Naive B cell (primary cell): Measurements from ENCODE around the gene PDGFC. TPM values are rescaled to one million over a fixed set of nuclear protein-coding genes. Genes with fewer than 3 reads are reported as not detected.

ENCODE experiments used
- ATAC-seq, 2 donors: fragments of 150-1000 bp; cut with Tn5 transposase; 2 replicates each; pipeline ENCODE4 v1.10.0; 2021; ENCODE audit warnings: low read depth in 2 of 2, mild to moderate bottlenecking in 2 of 2, moderate library complexity in 2 of 2
- DNase-seq: peaks from one replicate; pipeline ENCODE4 v3.0.0; 2022
- H3K27ac Mint-ChIP-seq, 6 donors: one replicate each; pipeline ENCODE4 v1.8.0; 2020 to 2022; ENCODE audit warnings: mild to moderate bottlenecking in 6 of 6, mixed read lengths in 6 of 6, moderate library complexity in 5 of 6, inconsistent platforms in 2 of 6
- H3K27me3 Mint-ChIP-seq, 3 donors: one replicate each; pipeline ENCODE4 v1.8.0; 2021 to 2022; ENCODE audit warnings: mixed read lengths in 3 of 3, mild to moderate bottlenecking in 1 of 3
- H3K36me3 Mint-ChIP-seq, 2 donors: one replicate each; pipeline ENCODE4 v1.8.0; 2020 to 2022; ENCODE audit warnings: mixed read lengths in 2 of 2, inconsistent platforms in 1 of 2, mild to moderate bottlenecking in 1 of 2
- H3K4me1 Mint-ChIP-seq, 3 donors: one replicate each; pipeline ENCODE4 v1.8.0; 2020 to 2022; ENCODE audit warnings: mixed read lengths in 3 of 3, inconsistent platforms in 1 of 3, mild to moderate bottlenecking in 1 of 3, moderate library complexity in 1 of 3
- H3K4me3 Mint-ChIP-seq, 8 donors: one replicate each; pipeline ENCODE4 v1.8.0; 2020 to 2022; ENCODE audit warnings: mild to moderate bottlenecking in 8 of 8, mixed read lengths in 8 of 8, moderate library complexity in 8 of 8, inconsistent platforms in 2 of 8
- H3K9me3 Mint-ChIP-seq, 7 donors: one replicate each; pipeline ENCODE4 v1.8.0; 2020 to 2022; ENCODE audit warnings: mixed read lengths in 7 of 7, mild to moderate bottlenecking in 5 of 7, inconsistent platforms in 2 of 7, moderate library complexity in 1 of 7
- polyA plus RNA-seq, 6 donors: library from polyadenylated mRNA; unstranded; fragments of 300-500 nt; fragmentation: Illumina TruSeq; gene quantifications; one replicate each; pipeline ENCODE4 v1.2.3, GENCODE V29; 2021; ENCODE audit warnings: low read depth in 6 of 6

PDGFC gene
- polyA plus RNA-seq, 6 donors from 2014 or later, result 0.17 to 0.45 TPM; not detected in 4

DNA sequence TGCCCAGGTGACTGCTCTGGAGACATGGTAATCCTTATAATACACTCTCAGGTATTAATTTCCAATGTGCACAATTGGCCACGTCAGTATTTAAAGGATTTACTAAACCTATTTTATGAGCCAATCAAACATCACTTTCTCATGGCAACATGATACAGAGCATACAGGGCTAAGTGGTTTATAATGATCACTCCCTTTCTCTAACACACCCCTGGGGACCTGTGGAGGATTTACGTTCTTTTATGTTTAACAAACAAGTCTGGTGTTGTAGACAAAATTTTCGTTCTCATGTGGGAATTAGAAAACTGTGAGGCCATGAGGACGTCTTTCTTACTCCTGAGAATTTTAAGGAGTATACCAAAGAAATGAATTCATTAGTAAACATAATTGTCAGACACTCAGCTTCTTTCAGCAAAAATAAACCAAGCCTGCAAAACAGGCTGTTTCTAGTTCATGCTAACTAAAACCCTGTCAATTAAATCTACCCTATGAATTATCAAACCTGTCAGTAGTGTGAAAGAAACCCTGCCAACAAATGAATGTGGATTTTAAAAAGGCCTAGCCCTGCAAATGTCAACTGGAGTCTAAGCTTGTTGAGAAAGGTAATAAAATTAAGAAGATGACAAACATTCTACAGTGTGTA is 155.8 kb downstream of the PDGFC start:
- DNase-seq, result no peak
- Mint-ChIP-seq H3K27me3 (no peaks in the 10 kb centered on the region), H3K4me1 (no peaks in the 10 kb centered on the region), H3K9me3 (peaks cover 0 to 3% (median 0%) of the 10 kb centered on the region in 7 donors), H3K27ac (no peak overlapping the region), H3K4me3 (no peak overlapping the region), H3K36me3 (no peaks in the 10 kb centered on the region)
- ATAC-seq, result no peak

- H3K9me3 Mint-ChIP-seq, result peaks cover 0 to 3% (median 0%) of the 10 kb centered on the region in 7 donors
- no peak overlapping the region for H3K27ac Mint-ChIP-seq
- ATAC-seq, result no peak
- no peaks in the 10 kb centered on the region for H3K4me1 Mint-ChIP-seq
- no peaks in the 10 kb centered on the region for H3K27me3 Mint-ChIP-seq
- H3K36me3 Mint-ChIP-seq, result no peaks in the 10 kb centered on the region
- DNase-seq, result no peak
- no peak overlapping the region for H3K4me3 Mint-ChIP-seq
Measured at GRCh38 chr4:156811963-156812362, 159.6 kb downstream of the PDGFC start.

DNA sequence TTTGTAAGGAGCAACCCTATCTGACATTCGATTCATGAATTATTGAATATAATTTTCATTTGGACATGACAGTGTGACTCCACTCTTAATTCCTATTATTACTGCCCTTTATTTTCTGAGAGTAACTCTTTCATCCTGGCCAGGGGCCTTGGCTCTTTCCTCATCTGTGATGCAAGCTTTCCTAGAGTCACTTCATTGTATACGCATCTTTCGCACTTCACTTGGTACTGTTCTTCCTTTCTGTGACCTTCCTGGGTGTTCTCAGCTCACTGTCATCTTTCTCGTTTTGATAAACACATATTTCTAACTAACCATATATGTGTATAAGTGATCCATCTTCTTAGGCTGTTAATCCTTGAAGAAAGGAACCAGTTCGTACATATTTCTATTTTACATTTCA is 160.3 kb downstream of the PDGFC start:
- Mint-ChIP-seq H3K27me3 (no peaks in the 10 kb centered on the region), H3K36me3 (no peaks in the 10 kb centered on the region), H3K4me3 (no peak overlapping the region), H3K9me3 (peaks cover 0 to 3% (median 0%) of the 10 kb centered on the region in 7 donors), H3K4me1 (no peaks in the 10 kb centered on the region), H3K27ac (no peak overlapping the region)
- DNase-seq, result no peak
- no peak for ATAC-seq

DNA sequence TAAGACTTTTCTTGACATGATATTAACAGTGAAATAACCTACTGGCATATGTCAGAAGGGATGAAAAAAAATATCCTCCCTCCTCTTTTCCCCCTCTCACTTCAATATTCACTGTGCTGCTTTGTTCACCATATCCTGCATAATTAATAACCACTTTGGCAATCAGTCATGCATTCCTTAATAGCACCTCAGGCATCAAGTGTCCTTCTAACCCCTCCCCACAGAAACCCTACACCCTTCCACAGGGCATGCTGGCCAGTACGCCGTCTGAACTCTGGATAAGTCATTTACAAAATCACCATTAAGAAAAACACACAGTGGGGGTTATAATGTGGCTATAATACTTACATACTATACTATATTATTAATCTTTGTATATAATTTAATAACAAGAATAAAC is 165.9 kb downstream of the PDGFC start:
- no peaks in the 10 kb centered on the region for H3K27me3 Mint-ChIP-seq
- no peak overlapping the region for H3K4me3 Mint-ChIP-seq
- no peak for ATAC-seq

DNA sequence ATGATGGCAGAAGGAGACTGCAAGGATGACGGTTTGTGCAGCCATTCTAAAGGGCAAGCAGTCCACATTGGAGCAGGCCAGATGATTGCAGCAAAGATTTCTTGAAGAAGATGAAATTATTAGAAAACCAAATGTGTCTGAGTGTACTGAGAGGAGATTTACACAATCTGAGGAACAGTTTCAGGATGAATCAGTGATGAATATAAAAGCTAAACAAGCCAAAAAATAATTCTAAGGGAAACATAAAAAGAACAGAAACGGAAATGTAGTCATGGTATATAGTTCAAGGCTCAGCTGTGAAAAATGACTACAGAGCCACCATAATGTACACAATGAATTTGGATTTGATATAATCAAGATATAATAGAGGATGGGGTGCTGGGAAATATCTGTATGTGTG is 168.5 kb downstream of the PDGFC start:
- Mint-ChIP-seq H3K4me1 (no peaks in the 10 kb centered on the region), H3K36me3 (no peaks in the 10 kb centered on the region), H3K4me3 (no peak overlapping the region), H3K27me3 (no peaks in the 10 kb centered on the region), H3K27ac (no peak overlapping the region), H3K9me3 (no peaks in the 10 kb centered on the region)
- no peak for ATAC-seq
- no peak for DNase-seq

More for the DNA sequence above, 165.9 kb downstream of the PDGFC start:
- H3K4me1 Mint-ChIP-seq, result no peaks in the 10 kb centered on the region
- no peaks in the 10 kb centered on the region for H3K36me3 Mint-ChIP-seq
- no peak overlapping the region for H3K27ac Mint-ChIP-seq
- DNase-seq, result no peak
- H3K9me3 Mint-ChIP-seq, result no peaks in the 10 kb centered on the region

DNA sequence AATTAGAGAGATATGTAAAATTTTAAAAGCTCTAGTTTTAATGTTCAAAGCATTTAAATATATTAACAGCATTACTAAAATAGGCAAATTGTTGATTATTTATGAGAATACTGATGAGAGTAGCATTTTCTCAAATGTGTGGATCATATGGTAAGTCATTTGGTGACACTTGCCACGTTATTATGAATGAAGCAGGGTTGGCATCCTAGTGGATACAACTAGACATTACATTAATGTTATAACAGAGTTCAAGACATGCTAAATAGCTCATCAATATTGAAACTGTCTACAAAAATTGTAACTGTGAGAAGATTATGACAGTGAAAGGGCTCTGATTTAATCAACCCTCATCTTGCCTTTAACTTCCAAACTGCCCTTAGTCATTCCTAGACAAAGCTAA is 171.1 kb downstream of the PDGFC start:
- Mint-ChIP-seq H3K4me1 (no peaks in the 10 kb centered on the region), H3K27me3 (no peaks in the 10 kb centered on the region), H3K9me3 (no peaks in the 10 kb centered on the region), H3K36me3 (no peaks in the 10 kb centered on the region), H3K4me3 (no peak overlapping the region), H3K27ac (no peak overlapping the region)
- DNase-seq (no peak), ATAC-seq (no peak)

DNA sequence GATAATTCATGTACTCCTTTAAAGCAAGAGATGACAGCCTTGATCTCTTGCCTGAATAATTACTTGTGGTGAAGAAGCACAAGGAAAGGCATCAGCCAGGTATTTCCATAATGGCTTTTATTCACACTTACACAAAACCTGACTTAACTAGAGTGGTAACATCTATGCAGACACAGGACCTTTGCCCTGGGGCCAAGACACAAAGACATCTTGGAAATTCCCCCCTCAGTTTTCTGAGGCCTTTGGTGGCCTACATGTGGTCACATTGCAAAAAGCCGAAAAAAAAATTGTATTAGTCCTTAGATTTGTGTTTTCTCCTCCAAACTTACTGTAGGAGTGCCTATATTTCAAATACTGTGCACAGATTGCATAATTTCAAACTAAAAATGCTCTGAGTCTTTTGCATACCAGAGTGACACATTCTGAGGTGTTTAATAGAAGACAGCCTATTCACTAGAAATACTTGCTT is 172.4 kb downstream of the PDGFC start:
- Mint-ChIP-seq H3K4me3 (no peak overlapping the region), H3K4me1 (no peaks in the 10 kb centered on the region), H3K36me3 (no peaks in the 10 kb centered on the region), H3K27ac (no peak overlapping the region), H3K27me3 (no peaks in the 10 kb centered on the region), H3K9me3 (no peaks in the 10 kb centered on the region)
- DNase-seq (no peak), ATAC-seq (no peak)

DNA sequence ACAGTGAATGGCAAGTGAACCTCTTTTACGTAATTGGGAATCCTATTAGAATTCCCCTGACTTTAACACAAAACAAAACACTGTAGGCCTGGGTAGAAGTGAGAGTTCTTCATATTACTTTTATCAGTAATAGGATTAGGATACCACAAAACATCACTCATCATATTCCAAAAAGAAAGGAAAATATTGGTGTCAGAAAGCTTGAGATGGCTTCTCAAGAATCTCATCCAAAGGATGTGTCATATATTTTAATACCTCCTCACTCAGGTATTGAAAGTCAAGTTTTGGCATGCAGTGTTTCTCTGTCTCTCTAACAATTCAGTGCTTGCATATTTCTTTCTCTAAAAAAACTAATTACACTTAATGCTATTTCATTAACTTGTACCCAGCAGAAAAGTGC is 173.2 kb downstream of the PDGFC start:
- ATAC-seq (no peak), DNase-seq (no peak)
- Mint-ChIP-seq H3K9me3 (no peaks in the 10 kb centered on the region), H3K36me3 (no peaks in the 10 kb centered on the region), H3K27ac (no peak overlapping the region), H3K4me3 (no peak overlapping the region), H3K27me3 (no peaks in the 10 kb centered on the region), H3K4me1 (no peaks in the 10 kb centered on the region)

DNA sequence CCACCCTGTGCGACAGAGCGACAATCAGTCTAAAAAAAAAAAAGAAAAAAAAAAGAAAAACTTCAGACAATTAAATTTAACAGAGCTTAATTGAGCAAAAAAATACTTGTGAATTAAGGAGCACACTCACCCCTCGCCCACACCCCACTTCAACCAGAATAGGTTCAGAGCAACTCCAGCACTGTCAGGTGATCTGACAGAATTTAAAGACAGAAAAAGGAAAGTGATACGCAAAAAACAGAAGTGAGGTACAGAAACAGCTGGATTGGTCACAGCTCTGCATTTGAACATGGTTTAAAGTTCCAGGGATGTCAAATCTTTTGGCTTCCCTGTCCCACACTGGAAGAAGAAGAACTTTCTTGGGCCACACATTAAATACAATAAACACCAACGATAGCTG is 174.4 kb downstream of the PDGFC start:
- ATAC-seq (no peak), DNase-seq (no peak)
- no peaks in the 10 kb centered on the region for H3K36me3 Mint-ChIP-seq
- H3K27ac Mint-ChIP-seq, result no peak overlapping the region
- H3K4me3 Mint-ChIP-seq, result no peak overlapping the region
- no peaks in the 10 kb centered on the region for H3K9me3 Mint-ChIP-seq
- H3K27me3 Mint-ChIP-seq, result no peaks in the 10 kb centered on the region
- H3K4me1 Mint-ChIP-seq, result no peaks in the 10 kb centered on the region

DNA sequence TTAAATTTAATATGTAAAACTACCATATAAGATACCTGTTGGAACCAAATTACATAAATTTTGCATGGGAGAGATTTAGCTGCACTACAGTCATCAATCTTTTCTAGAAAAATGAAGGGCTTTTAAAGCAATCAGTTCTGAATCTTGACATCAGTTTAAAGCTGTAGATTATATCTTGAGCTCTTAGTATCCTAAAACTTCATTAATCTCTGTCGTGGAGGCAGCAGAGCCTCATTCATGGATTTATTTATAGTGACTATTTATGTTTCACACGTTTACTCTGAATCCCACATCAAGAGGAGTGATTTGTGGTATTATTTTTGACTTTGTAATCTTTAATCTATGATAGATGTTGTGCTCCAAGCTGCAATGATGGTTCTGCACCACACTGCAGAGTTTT is 175.9 kb downstream of the PDGFC start:
- Mint-ChIP-seq H3K4me3 (no peak overlapping the region), H3K36me3 (no peaks in the 10 kb centered on the region), H3K4me1 (no peaks in the 10 kb centered on the region), H3K27me3 (no peaks in the 10 kb centered on the region), H3K9me3 (no peaks in the 10 kb centered on the region), H3K27ac (no peak overlapping the region)
- ATAC-seq (no peak), DNase-seq (no peak)

DNA sequence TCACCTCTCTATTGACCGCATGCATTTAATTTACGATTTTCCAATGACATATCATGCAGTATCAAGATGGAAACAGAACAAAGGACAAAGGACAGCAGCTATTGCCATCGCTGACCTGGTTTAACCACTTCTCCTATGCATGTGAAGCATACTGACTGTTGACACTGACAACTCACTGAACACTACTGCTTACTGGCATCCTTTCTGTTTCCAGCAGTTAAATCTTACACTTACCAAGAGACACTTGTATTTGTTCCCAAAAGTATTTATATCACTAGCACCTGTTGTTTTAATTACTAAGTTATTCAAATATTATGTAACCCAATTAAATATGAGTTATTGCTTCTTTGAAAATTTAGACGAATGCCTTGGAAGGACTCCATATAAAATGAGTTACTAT is 176.7 kb downstream of the PDGFC start:
- Mint-ChIP-seq H3K27ac (no peak overlapping the region), H3K9me3 (no peaks in the 10 kb centered on the region), H3K4me3 (no peak overlapping the region), H3K4me1 (no peaks in the 10 kb centered on the region), H3K27me3 (no peaks in the 10 kb centered on the region), H3K36me3 (no peaks in the 10 kb centered on the region)
- ATAC-seq, result no peak
- DNase-seq, result no peak

GRCh38 chr4:156792462-156793085 is 179.0 kb downstream of the PDGFC start:
- Mint-ChIP-seq H3K4me3 (no peak overlapping the region), H3K4me1 (no peaks in the 10 kb centered on the region), H3K27me3 (no peaks in the 10 kb centered on the region), H3K9me3 (no peaks in the 10 kb centered on the region), H3K36me3 (no peaks in the 10 kb centered on the region), H3K27ac (no peak overlapping the region)
- ATAC-seq (no peak), DNase-seq (no peak)

- H3K27ac Mint-ChIP-seq, result no peak overlapping the region
- H3K36me3 Mint-ChIP-seq, result no peaks in the 10 kb centered on the region
- DNase-seq (no peak), ATAC-seq (no peak)
- H3K4me3 Mint-ChIP-seq, result no peak overlapping the region
- no peaks in the 10 kb centered on the region for H3K4me1 Mint-ChIP-seq
- no peaks in the 10 kb centered on the region for H3K9me3 Mint-ChIP-seq
- H3K27me3 Mint-ChIP-seq, result no peaks in the 10 kb centered on the region
Measured at GRCh38 chr4:156790866-156791265, 180.7 kb downstream of the PDGFC start.

- H3K27ac Mint-ChIP-seq, result no peak overlapping the region
- H3K4me3 Mint-ChIP-seq, result no peak overlapping the region
- H3K4me1 Mint-ChIP-seq, result no peaks in the 10 kb centered on the region
- peaks cover 0 to 4% (median 0%) of the 10 kb centered on the region in 7 donors for H3K9me3 Mint-ChIP-seq
- no peak for DNase-seq
- no peak for ATAC-seq
- no peaks in the 10 kb centered on the region for H3K27me3 Mint-ChIP-seq
- H3K36me3 Mint-ChIP-seq, result no peaks in the 10 kb centered on the region
Measured at GRCh38 chr4:156788782-156789181, 182.8 kb downstream of the PDGFC start.
